HG02798 (cell line): Measurements from ENCODE around the gene LASP1.

Experiments
- ATAC-seq: cut with Tn5 transposase; IDR thresholded peaks from one replicate; pipeline ENCODE4 v1.9.1; 2021; ENCODE audit warnings: mild to moderate bottlenecking; ENCODE audit not compliant: unreplicated experiment, poor library complexity

Gene LASP1

DNA sequence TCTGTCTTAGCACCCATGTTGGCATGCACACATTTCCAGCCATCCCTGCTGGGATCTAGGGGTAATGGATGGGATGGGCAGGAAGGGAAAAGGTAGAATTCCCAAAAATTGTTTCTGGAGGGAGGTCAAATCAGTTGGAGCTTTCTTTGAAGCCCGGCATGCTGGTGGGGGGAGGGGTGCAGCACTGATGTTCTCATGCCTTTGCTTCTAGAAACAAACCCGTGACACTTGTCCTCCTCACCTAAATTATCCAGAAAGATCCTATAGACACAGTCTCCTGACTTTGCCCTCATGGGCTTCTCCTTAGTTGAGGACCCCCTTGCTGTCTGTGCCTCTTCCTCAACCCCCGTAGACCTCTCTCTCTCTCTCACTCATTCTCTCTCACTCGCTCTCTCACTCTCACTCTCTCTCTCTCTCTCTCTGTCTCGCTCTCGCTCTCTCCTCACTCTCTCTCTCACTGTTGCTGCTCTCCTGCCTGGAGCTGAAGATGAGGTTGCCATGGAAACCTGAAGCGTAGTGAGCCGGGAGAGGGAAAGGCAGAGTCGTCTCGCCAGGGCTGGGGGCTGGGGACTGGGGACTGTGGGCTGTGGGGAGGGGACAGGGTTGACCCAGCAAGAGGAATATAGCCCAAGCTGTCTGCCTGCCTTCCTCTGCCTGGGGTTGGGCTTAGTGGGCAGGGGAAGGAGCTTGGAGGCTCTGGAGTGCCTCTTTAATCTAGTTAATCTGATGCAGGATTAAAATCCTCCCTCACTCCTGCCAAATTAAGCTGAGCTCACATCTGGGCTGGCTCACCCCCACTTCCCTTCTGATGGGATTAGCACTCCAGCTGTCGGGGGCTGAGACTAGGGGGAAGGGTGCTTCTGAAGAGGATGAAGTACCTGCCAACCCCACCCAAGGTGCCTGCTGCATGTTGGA is 16.1 kb downstream of the LASP1 start:
- ATAC-seq, result no peak

- no peak for ATAC-seq
These were observed 16.8 kb downstream of the LASP1 start for GRCh38 chr17:38886643-38887010.

GRCh38 chr17:38888842-38889241 is 19.0 kb downstream of the LASP1 start:
- no peak for ATAC-seq

GRCh38 chr17:38889745-38890409 is 20.0 kb downstream of the LASP1 start:
- ATAC-seq, result no peak

- no peak for ATAC-seq
These were observed 20.5 kb downstream of the LASP1 start for GRCh38 chr17:38890410-38890746.

DNA sequence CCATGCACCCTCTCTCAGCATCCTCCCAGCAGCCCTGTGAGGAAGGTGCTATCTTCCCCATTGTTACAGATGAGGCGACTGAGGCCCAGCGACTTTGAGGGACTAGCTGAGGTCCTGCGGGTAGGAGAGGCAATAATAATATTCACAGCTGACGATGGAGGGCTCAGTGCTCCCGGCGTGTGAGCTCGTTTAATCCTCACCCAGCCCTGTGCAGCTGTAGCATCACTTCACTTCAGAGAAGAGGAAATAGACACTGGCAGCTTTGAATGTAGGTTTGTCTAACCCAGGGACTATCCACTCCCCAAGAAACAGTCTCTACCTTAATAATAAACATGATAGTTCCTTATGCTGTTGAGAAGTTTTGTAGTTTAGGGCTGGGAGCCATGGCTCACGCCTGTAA is 21.6 kb downstream of the LASP1 start:
- ATAC-seq, result no peak

DNA sequence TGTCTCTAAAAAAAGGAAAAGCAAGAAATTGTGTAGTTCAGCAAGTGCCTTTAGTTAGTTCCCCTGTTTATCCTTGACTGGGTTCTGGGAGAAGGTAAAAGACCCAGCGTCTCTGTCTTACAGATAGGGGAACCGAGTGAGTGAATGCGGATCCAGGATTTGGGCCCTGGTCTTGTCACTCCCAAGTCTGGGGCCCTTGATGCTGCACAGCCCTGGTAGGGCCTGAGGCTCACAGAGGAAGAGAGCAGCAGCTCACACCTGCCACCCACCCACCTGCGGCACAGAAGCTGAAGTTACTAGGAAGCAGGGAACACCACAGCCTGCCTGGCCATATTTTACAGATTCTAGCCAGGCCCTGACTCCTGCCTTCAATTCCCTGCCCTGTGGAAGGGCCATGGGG is 22.2 kb downstream of the LASP1 start:
- no peak for ATAC-seq

GRCh38 chr17:38892620-38893019 is 22.8 kb downstream of the LASP1 start:
- no peak for ATAC-seq

DNA sequence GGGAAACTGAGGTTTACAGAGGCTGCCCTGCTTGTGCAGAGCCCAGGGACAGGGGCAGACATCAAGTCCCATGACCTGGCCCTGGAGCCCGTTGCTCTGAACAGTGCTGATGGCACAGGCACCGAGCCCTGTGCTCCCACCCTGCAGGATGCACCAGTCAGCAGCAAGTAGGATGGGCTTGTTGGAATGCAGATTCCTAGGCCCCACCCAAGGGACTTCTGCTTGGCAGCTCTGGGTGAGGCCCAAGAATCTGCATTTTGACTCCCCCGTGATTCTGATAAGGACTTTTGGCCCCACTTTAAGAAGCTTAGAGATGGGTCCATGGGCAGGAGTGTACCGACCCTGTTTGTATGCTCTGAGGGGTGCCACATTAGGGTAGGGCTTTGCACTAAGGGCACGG is 23.3 kb downstream of the LASP1 start:
- no peak for ATAC-seq

GRCh38 chr17:38893607-38894006 is 23.7 kb downstream of the LASP1 start:
- no peak for ATAC-seq

- no peak for ATAC-seq
These were observed 24.4 kb downstream of the LASP1 start for GRCh38 chr17:38894276-38894675.

DNA sequence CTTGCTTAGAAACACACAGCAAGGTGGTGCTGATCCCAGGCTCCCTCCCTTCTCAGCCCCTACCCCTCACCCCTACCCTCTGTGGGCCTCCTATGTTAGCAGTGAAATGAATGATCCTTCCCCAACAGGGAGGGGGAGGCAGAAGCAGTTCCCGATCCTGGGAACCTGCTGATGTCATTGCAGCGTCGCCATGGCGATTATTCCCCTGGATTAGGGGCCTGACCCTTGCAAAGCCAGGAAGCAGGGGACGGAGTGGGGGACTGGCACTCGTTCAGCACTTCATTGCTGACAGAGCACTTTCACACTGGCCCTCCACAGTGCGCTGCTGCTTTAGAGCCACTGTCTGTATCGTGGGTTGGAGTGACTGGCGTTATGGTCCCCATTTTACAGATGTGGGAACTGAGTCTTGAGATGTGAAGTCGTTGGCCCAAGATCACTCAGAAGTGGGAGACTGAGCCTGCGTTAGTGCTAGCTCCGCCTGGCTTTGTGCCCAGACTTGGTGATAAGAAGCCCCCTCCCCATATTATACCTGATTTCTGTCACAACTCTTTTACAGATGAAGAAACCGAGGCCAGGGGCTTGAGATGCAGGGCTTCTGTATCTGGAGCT is 26.6 kb downstream of the LASP1 start:
- no peak for ATAC-seq

GRCh38 chr17:38897176-38897575 is 27.3 kb downstream of the LASP1 start:
- ATAC-seq, result no peak

DNA sequence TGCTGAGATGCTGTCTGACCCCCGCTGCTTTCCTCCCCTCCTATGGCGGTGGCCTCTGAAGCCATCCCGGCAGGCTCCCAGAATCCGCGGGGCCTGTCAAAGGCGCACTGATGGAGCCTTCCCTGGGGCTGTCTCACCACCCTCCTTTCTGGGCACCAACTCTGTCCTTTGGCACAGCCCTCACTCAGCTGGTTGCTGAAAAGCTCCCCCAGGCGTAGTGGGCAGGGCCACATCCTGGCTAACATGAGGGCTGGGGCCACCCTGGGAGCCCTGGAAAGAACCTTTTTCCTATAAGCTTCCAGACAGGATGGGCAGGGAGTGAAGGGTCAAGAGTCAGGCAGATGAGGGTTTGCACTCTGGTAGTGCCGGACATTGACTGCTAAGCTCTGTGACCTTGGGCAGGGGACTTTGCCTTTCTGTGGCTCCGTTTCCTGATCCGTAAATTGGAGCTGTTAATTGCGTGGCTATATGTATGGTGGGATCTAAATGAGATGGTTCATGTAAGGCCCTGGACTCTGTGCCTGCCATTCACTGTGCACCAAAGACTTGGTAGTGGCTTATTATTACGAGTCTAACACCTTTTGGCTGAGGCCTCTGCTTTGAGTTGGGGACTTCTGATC is 27.9 kb downstream of the LASP1 start:
- ATAC-seq, result no peak

DNA sequence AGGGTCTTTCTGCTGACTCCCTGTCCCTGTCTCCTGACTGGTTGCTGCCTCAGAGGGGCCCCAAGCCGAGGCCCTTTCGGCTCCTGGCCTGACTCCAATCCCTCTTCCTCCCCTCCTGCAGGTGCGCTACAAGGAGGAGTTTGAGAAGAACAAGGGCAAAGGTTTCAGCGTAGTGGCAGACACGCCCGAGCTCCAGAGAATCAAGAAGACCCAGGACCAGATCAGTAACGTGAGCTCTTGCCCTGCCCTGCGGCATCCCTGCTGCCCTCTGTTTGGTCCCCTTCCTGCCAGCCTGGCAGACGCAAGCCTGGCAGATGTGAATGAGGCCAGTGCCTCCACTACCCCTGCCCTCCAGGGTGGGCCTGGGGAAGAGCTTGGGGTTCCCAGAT is 28.4 kb downstream of the LASP1 start:
- ATAC-seq, result peak; percentile 19

DNA sequence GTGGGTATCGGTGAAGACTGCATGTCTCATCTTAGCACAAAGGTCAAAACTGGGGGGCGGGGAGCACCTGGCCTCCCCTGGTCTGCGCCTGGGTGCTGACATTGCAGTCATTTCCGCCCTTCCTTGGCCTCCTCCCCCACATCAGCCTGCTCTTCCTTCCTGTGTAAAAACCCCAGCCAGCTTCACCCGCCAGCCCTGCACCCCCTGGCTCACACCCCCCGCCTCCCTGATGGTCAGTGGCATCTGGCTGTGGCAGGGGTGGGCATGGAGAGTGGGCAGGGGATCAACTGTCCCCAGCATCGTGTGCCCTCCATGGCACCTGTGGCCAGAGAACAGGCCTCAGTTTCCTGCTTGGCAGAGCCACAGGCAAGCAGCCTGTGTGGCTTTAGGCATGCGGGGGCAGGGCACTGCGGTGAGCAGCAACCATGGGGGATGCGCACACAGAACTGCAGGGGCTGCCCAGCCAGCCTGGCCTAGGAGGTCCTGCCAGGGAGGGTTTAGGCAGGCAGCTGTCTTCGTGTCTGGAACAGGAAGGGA is 29.0 kb downstream of the LASP1 start:
- peak; percentile 76 for ATAC-seq

- ATAC-seq, result no peak
These were observed 29.6 kb downstream of the LASP1 start for GRCh38 chr17:38899421-38899820.

DNA sequence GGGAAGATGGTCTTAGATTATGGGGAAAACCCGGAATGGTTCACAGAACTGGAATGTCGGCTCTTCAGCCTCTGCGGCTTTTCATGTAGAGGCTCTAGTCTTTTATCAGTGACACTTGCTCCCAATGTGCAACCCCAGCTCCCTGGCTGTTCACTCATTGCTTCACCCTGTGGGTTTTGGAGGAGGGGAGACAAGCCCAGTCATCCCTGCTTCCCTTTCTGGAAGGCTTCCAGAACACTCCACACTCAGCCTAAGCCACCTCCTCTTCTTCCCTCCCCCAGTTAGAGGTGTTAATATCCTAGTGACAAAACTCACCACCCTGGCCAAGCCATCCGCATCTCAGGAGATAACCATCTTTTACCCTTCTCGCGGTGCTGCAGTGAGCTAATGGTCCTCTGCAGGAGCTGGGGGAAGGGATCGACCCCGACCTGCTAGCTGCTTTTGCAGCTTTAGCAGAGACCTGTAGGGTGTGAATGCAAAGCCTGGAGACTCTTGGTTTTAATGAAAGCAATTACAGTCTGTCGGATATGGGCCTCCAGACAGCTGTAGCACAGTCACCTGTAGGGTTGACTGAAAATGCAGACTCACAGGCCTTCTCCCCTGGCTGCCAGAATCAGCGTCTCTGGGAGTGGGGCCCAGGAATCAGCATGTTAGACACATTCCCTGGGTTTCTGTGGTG is 31.3 kb downstream of the LASP1 start:
- ATAC-seq, result no peak

DNA sequence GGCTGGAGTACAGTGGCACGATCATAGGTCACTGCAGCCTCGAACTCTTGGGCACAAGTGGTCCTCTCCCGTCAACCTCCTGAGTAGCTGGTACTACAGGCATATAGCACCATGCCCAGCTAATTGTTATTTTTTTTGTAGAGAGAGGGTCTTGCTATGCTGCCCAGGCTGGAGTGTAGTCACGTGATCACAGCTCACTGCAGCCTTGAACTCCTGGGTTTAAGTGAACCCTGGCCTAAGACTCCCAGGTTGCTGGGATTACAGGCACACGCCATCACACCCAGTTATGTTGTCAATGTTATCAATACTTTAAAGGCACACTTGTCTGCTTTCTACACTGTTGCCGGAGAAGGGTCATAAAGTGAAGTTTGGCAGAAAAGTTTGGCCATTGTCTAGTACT is 33.5 kb downstream of the LASP1 start:
- ATAC-seq, result no peak

DNA sequence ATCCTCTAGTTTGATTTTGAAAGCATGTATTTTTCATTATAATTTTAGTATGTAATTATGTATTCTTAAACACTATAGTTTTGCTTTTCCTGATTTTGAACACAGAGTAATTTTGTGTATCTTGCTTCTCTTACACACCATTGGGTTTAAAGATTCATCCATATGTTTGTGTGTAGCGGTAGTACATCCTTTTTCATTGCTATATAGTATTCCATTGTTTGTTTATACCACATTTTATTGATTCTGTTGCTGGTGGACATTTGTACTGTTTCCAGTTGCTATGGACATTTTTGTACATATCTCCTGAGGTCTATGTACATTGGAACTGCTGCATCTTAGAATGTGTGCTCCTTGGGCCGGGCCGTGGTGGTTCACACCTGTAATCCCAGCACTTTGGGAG is 35.0 kb downstream of the LASP1 start:
- ATAC-seq, result no peak
